Uterus (tissue), 4 donors: ENCODE results near the gene C1QL2. TPM values are rescaled to one million over a fixed set of nuclear protein-coding genes. Genes with fewer than 3 reads are reported as not detected.

Experiments
- DNase-seq, 2 donors: peaks; one replicate each; pipeline ENCODE4 v3.0.0-alpha.2; 2019 to 2020
- H3K27ac ChIP-seq, 2 donors: fragments of 200-600 bp; sonication (generic); 1 replicate in 1 of 2; 2 replicates in 1 of 2; pipeline ENCODE4 v1.5.1; 2016 to 2018
- H3K27me3 ChIP-seq, 2 donors: fragments of 200-600 bp; sonication (generic); one replicate each; pipeline ENCODE4 v1.5.1; 2018 to 2019; ENCODE audit warnings: control low read depth in 1 of 2
- H3K36me3 ChIP-seq, 2 donors: fragments of 200-600 bp; sonication (generic); one replicate each; pipeline ENCODE4 v1.5.1; 2019; ENCODE audit warnings: control low read depth in 1 of 2
- H3K4me1 ChIP-seq, 2 donors: fragments of 200-600 bp; sonication (generic); one replicate each; pipeline ENCODE4 v1.5.1; 2018 to 2019; ENCODE audit warnings: control low read depth in 1 of 2
- H3K4me3 ChIP-seq, 2 donors: fragments of 200-600 bp; sonication (generic); 1 replicate in 1 of 2; 2 replicates in 1 of 2; pipeline ENCODE4 v1.5.1; 2018 to 2019; ENCODE audit warnings: mild to moderate bottlenecking in 1 of 2
- H3K9me3 ChIP-seq, 2 donors: fragments of 200-600 bp; sonication (generic); one replicate each; pipeline ENCODE4 v1.5.1; 2019; ENCODE audit warnings: control low read depth in 1 of 2
- POLR2A ChIP-seq, 2 donors: fragments of 450-650 bp; IDR thresholded peaks; one replicate each; pipeline ENCODE4 v1.6.1; 2016; ENCODE audit warnings: antibody characterized with exemption in 2 of 2, mild to moderate bottlenecking in 1 of 2, moderate library complexity in 1 of 2
- intact Hi-C: fragments of 100-400 bp; cut with DNase I; formaldehyde crosslinking; loops from one replicate; pipeline ENCODE4 v1.15.1; 2023; ENCODE audit warnings: low total_unique reads
- total RNA-seq, 4 donors: library from RNA; depleted of rRNA in 3 of 4; stranded (reverse); fragments of >200 nt in 3 of 4; gene quantifications; one replicate each; pipeline versions ENCODE4 v1.1.0 to v1.2.4, GENCODE V29; 2014 to 2023
- TF ChIP-seq, protein P1 (sequence below), 4 experiments: fragments of 200-600 bp in 2 of 4; fragments of 450-650 bp in 2 of 4; sonication (generic) in 2 of 4; IDR thresholded peaks; one replicate each; pipeline ENCODE4 v1.5.1; 2016 to 2019; ENCODE audit warnings: antibody characterized with exemption in 4 of 4, mild to moderate bottlenecking in 2 of 4, moderate library complexity in 1 of 4
- donor health status: DM: yes; HTN: yes; CAD: no.

C1QL2 gene
- total RNA-seq, 4 donors from 2014 or later: not detected

DNA sequence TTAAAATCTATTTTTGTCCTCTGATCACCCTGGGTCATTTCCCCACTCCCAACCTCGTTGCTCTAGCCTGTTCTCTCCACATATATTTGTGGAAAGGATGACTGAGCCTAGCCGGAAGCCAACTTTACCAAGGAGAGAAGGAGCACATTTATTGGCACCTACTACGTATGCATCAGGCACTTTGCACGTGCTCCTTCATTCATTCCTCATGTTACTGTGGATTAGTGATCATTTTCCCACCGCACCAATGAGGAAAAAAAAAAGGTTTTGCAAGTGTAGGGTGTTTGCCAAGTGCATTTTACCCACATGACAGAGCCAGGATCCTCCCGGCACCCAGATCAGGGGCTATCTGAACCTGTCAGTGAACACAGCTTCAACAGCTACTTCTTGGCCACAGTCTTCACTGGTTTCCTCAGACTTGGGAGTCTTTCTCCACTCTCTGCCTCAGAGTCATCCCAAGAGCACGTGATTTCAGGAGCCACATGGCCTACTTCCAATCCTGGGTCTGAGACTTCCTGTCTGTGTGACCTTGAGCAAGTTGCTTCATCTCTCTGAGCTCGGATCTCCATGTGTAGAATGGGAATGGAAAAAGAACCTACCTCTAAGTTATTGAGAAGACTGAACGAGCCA lies 1.9 kb upstream of the C1QL2 start:
- H3K27me3 ChIP-seq: peaks cover 0 to 10% of the 10 kb centered on the region in 2 donors
- no peak for DNase-seq

DNA sequence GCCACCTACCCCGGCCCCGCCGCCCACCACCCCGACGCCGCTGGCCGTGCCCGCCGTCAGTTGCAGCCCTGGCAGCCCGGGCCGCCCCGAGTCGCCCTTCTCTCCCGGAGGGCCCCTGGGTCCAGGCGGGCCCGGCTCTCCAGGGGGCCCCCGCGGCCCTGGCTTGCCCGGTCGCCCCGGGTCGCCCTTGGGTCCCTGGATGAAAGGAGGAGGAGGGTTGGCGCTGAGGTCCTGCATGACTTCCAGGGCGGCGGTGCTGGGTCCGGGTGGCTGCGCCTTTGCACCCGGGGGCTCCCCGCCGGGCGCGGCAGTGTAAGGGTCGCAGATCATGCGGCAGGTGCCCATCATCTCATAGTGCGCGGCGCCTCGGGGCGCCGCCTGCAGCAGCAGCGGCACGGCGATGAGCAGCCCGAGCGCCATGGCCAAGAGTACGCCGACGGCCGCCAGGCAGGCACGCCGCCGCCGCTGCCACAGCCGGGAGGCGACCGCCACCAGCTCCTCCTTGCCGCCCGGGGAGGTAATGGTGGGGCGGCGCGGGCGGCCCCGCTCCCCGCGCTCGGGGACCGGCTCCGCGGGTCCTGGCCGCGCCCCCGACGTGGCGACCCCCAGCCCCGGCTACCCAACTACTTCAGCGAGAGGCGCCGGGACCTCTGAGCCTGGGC lies 570 bp downstream of the C1QL2 start:
- intact Hi-C loops: no loop called here
- Histone ChIP-seq H3K27ac (no peak overlapping the region), H3K9me3 (no peaks in the 10 kb centered on the region), H3K27me3 (peaks cover 0 to 16% of the 10 kb centered on the region in 2 donors), H3K36me3 (no peaks in the 10 kb centered on the region), H3K4me1 (no peaks in the 10 kb centered on the region), H3K4me3 (no peak overlapping the region)
- TF ChIP-seq, protein P1, sequence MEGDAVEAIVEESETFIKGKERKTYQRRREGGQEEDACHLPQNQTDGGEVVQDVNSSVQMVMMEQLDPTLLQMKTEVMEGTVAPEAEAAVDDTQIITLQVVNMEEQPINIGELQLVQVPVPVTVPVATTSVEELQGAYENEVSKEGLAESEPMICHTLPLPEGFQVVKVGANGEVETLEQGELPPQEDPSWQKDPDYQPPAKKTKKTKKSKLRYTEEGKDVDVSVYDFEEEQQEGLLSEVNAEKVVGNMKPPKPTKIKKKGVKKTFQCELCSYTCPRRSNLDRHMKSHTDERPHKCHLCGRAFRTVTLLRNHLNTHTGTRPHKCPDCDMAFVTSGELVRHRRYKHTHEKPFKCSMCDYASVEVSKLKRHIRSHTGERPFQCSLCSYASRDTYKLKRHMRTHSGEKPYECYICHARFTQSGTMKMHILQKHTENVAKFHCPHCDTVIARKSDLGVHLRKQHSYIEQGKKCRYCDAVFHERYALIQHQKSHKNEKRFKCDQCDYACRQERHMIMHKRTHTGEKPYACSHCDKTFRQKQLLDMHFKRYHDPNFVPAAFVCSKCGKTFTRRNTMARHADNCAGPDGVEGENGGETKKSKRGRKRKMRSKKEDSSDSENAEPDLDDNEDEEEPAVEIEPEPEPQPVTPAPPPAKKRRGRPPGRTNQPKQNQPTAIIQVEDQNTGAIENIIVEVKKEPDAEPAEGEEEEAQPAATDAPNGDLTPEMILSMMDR (IDR thresholded peaks at IDR 0.05): no peak
- TF ChIP-seq POLR2A (IDR thresholded peaks at IDR 0.05): no peak
- DNase-seq: no peak

More for the DNA sequence above, 1.9 kb upstream of the C1QL2 start:
- Histone ChIP-seq H3K4me3 (no peak overlapping the region), H3K36me3 (no peaks in the 10 kb centered on the region), H3K4me1 (no peaks in the 10 kb centered on the region), H3K9me3 (no peaks in the 10 kb centered on the region), H3K27ac (no peak overlapping the region)
- TF ChIP-seq, protein P1 (IDR thresholded peaks at IDR 0.05): no peak
- no peak for TF ChIP-seq POLR2A (IDR thresholded peaks at IDR 0.05)
- intact Hi-C loops: no loop called here

DNA sequence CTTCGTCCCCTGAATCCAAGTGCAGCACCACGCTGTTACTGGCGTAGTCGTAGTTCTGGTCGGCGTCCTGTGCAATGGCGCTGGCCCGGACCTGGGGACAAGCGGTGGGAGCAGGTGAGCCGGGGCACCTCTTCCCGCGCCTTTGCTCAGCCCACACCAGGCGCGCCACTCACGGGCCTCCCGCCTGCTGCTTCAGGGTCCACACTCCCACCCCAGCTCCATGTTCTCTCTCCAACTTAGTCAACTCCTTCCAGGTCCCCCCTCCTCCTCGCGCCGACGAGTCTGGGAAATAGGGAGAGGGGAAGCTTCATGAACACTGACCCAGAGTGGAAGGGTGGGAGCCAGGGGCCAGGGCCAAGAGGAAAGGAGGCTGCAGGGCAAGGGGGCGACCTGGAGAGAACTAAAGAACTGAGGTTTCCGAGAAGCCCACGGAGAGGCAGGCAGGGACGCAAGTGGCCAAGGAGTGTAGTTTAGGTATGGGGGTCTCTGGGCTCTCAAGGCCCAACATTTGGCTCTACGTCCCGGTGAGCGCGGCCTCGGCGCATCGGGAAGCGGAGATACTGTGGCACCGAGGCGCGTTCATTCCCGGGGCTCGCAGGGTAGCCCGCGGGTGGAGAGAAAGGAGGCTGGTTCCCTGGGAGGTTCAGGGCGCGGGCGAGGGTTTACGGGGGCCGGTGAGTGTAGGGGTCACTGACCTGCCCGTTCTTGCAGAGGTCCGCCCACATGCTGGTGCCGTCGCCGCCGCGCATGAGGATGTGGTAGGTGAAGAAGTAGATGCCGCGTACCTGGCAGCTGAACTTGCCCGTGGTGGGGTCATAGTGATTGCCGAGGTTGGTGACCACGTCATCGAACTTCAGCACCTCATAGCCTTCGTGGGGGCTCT lies 1.4 kb downstream of the C1QL2 start:
- no peaks in the 10 kb centered on the region for H3K4me1 ChIP-seq
- peaks cover 0 to 16% of the 10 kb centered on the region in 2 donors for H3K27me3 ChIP-seq
- H3K4me3 ChIP-seq: no peak overlapping the region
- H3K36me3 ChIP-seq: no peaks in the 10 kb centered on the region
- intact Hi-C loops: no loop called here
- no peak for DNase-seq
- TF ChIP-seq, protein P1 (IDR thresholded peaks at IDR 0.05): no peak
- no peak for TF ChIP-seq POLR2A (IDR thresholded peaks at IDR 0.05)
- H3K27ac ChIP-seq: no peak overlapping the region
- no peaks in the 10 kb centered on the region for H3K9me3 ChIP-seq

DNA sequence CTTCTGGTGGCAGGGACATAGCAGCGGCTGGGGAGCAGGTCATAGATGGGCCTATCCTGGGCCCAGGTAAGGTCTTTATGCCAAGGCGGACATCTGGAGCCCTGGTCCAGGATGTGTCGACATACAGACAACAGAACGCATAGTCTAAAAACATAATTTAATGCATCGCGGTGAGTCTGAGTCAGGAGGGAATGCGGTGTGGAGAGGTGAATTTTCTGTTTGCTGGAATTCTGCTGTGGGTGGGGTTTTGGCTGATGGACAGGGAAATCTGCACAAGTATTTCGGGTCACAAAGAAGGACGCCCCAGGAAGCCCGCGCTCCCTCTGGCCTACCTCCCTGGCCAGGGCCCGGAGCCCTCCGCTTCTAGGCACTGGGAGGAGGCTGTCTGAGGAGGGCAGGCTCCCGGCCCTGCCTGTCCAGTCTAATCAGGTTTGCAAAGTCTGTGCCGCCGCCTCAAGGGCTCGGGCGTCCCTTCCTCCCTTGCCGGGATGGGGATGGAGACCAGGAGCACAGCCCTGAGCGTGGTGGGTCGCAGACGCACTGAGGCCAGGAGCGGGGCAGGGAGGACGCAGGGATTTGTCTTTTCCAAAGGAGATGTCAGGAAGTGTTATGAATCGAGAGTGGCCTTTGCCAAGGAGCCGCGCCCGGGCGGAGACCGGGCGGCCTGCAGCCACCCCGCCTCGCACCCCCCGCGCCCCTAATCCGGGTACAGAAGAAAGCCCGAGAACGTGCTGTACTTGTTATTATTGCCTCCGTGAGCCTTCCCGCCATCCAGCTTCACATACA lies 2.3 kb downstream of the C1QL2 start:
- no peaks in the 10 kb centered on the region for H3K4me1 ChIP-seq
- no peaks in the 10 kb centered on the region for H3K36me3 ChIP-seq
- peaks cover 0 to 16% of the 10 kb centered on the region in 2 donors for H3K27me3 ChIP-seq
- H3K4me3 ChIP-seq: no peak overlapping the region
- intact Hi-C loops: no loop called here
- no peak for DNase-seq
- no peak overlapping the region for H3K27ac ChIP-seq
- TF ChIP-seq, protein P1 (IDR thresholded peaks at IDR 0.05): no peak
- TF ChIP-seq POLR2A (IDR thresholded peaks at IDR 0.05): no peak
- no peaks in the 10 kb centered on the region for H3K9me3 ChIP-seq
